Adrenal gland (tissue), 12 donors: ENCODE results near the gene RGS12. TPM values are rescaled to one million over a fixed set of nuclear protein-coding genes. Genes with fewer than 3 reads are reported as not detected.

Source experiments
- DNase-seq, 7 donors: peaks; one replicate each; pipeline ENCODE4 v3.0.0-alpha.2; 2019 to 2020
- H3K27ac ChIP-seq, 5 donors: fragments of 200-600 bp; sonication (generic) in 4 of 5; 1 replicate in 3 of 5; 2 replicates in 2 of 5; pipeline versions ENCODE4 v1.5.1 to v1.8.0; 2016 to 2020; ENCODE audit warnings: mild to moderate bottlenecking in 1 of 5
- H3K27me3 ChIP-seq: fragments of 200-600 bp; 2 replicates; pipeline ENCODE4 v1.8.0; 2021
- H3K36me3 ChIP-seq, 2 donors: fragments of 200-600 bp; replicated peaks in 1 of 2; 1 replicate in 1 of 2; 2 replicates in 1 of 2; pipeline versions ENCODE4 v1.5.1 to v1.8.0; 2018 to 2022
- H3K4me1 ChIP-seq, 2 donors: fragments of 200-600 bp; replicated peaks in 1 of 2; 1 replicate in 1 of 2; 2 replicates in 1 of 2; pipeline versions ENCODE4 v1.5.1 to v1.8.0; 2018 to 2021
- H3K4me3 ChIP-seq, 4 donors: fragments of 200-600 bp; sonication (generic) in 3 of 4; one replicate each; pipeline ENCODE4 v1.5.1; 2016 to 2018
- H3K9me3 ChIP-seq, 3 donors: fragments of 200-600 bp; sonication (generic) in 1 of 3; replicated peaks in 1 of 3; 1 replicate in 2 of 3; 2 replicates in 1 of 3; pipeline versions ENCODE4 v1.5.1 to v1.8.0; 2016 to 2021
- CTCF ChIP-seq, 6 experiments: fragments of 450-650 bp in 4 of 6; fragments of 200-600 bp in 2 of 6; sonication (generic) in 1 of 6; IDR thresholded peaks; 1 replicate in 5 of 6; 2 replicates in 1 of 6; pipeline versions ENCODE4 v1.5.1 to v1.8.0; 2016 to 2021; ENCODE audit warnings: antibody characterized with exemption in 6 of 6, mild to moderate bottlenecking in 2 of 6, moderate library complexity in 1 of 6
- POLR2A ChIP-seq, 2 donors: fragments of 450-650 bp; IDR thresholded peaks; one replicate each; pipeline ENCODE4 v1.6.1; 2017; ENCODE audit warnings: antibody characterized with exemption in 2 of 2, mild to moderate bottlenecking in 2 of 2, moderate library complexity in 1 of 2
- WGBS, 4 donors: extraction: QIAGEN DNeasy Blood & Tissue Kit in 2 of 4; methylation state at CpG; one replicate each; pipeline versions ENCODE4 v1.1.5 to v1.1.7; 2013 to 2017; 5-methylcytosine and 5-hydroxymethylcytosine counted together
- intact Hi-C, 2 donors: fragments of 100-400 bp; cut with DNase I; formaldehyde crosslinking; loops; one replicate each; pipeline versions ENCODE4 v1.14.1 to v1.15.0; 2022 to 2023
- polyA plus RNA-seq, 3 donors: library from polyadenylated mRNA; stranded (reverse); fragments of 200-250 nt in 2 of 3; fragments of 350-450 nt in 1 of 3; fragmentation: Illumina TruSeq in 1 of 3; extraction: RNeasy Lipid Tissue Mini Kit (QIAGEN cat#74804) in 1 of 3; gene quantifications; one replicate each; pipeline ENCODE4 v1.2.3, GENCODE V29; 2013 to 2014
- total RNA-seq, 9 donors: library from RNA; depleted of rRNA in 4 of 9; stranded (reverse); fragments of >200 nt in 4 of 9; fragments of 120-200 nt in 1 of 9; fragmentation: NEBNext Ultra II Directional in 1 of 9; extraction: Animal tissue kit (Norgen Biotek cat#: 25700) in 1 of 9; gene quantifications; one replicate each; pipeline versions ENCODE4 v1.1.0 to v1.2.4, GENCODE V29; 2013 to 2023
- donor health status: healthy with polysubstance abuse.
- donor health status: Bipolar disorder and iron deficiency.
- donor health status: DM: yes; HTN: yes; CAD: no.
- donor health status: DM: no; HTN: no; CAD: no.
- donor health status: DM: no; HTN: no; CAD: no.
- donor health status: DM: yes; HTN: yes; CAD: no.

The RGS12 gene
- total and polyA plus RNA-seq, 12 donors, result 8.2 to 73.9 (median 21.9) TPM

- intact Hi-C loops, result no loop called here
- H3K4me3 ChIP-seq, result no peak overlapping the region
- H3K27me3 ChIP-seq, result no peaks in the 10 kb centered on the region
- WGBS, 4 donors, result 56 to 69% (median 64%) methylated on average over 9 to 38 of the region's 38 CpGs
- no peak for TF ChIP-seq POLR2A (IDR thresholded peaks at IDR 0.05)
- no peak for TF ChIP-seq CTCF (IDR thresholded peaks at IDR 0.05)
- no peaks in the 10 kb centered on the region for H3K36me3 ChIP-seq
- no peaks in the 10 kb centered on the region for H3K4me1 ChIP-seq
- H3K27ac ChIP-seq, result no peak overlapping the region
- peak in 4 of 7 donors; percentile 19 to 57 (median 41) for DNase-seq
- H3K9me3 ChIP-seq, result no peaks in the 10 kb centered on the region
Measured at GRCh38 chr4:3285558-3286334, 7.1 kb upstream of the RGS12 start.

DNA sequence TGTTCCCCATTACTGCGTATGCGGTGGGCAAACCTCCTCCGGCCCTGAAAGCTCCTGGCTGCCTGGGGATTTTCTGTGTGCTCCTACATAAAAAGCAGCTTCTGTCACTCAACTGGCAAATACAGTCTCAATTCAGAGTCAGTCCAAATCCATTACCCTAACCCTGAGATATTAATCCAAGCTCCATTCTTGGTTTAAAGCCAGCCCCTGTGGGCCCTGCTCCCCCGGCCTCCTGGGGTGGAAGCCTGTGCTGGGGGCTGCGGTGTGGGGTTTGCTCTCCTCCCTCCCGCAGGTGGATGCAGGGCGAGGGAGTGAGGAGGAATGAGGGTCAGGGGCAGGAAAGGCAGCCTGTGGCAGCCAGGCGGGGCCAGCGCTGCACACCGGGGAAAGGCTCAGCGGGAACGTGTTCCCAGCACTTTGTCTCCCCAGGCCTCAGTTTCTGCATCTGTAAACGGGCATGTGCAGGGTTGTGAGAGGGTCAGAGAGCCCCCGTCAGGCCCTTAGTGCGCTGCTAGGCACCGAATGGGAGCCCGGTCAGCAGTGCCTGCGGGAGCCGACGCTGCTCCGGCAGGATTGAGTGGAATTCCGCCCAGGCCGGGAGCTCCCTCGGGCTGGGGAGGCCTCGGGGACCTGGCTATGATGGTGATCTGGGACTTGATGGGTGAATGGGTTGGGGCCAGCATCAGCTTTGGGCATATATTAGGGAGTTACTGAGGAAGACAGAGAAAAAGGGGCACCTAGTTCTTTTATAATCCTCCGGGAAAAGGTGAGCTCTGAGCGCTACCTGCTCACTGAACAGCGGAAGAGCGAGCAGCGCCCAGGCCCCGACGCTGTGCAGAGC is 6.3 kb upstream of the RGS12 start:
- WGBS, 4 donors, result 70 to 77% (median 75%) methylated on average over 20 to 32 of the region's 32 CpGs
- no peaks in the 10 kb centered on the region for H3K36me3 ChIP-seq

DNA sequence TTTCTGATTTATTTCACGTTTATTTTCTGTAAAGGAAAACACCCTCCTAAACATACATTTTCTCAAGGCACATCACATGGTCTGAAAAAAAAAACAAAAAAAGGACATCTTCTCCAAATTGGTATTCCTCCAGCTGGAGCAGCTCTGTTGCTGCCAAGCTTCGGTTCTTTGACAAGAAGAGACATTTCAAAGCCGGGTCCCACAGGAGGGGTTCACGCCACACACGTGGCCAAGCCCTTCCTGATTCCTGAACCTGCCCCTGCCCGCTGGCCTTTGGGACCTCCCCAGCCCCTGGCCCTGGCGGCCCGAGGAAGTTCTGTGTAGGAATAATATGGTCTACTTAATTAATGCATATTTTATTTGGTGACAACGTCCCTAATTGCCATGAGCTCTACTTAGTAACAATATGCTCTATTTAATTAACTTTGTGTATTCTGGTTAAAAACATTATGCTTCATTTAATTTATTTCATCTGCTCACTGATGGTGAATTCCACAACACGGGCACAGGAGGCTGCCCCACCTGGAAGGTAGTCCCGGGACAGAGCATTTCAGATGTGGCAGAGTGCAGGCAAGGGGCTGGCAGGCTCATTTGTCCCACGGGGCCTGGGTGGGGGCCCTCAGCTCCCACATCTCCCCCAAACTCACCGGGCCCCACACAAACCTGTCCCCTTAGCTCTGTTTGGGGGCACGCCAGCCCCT is 5.4 kb upstream of the RGS12 start:
- H3K4me3 ChIP-seq, result no peak overlapping the region
- peak in 1 of 7 donors; percentile 42 for DNase-seq
- no peaks in the 10 kb centered on the region for H3K9me3 ChIP-seq
- no peaks in the 10 kb centered on the region for H3K36me3 ChIP-seq
- peaks cover 4 to 8% of the 10 kb centered on the region in 2 donors for H3K4me1 ChIP-seq
- TF ChIP-seq POLR2A (IDR thresholded peaks at IDR 0.05) (no peak), CTCF (IDR thresholded peaks at IDR 0.05) (no peak)
- 52 to 60% (median 58%) methylated on average over 14 of the region's 14 CpGs for WGBS, 4 donors
- no peaks in the 10 kb centered on the region for H3K27me3 ChIP-seq
- intact Hi-C loops, result no loop called here
- H3K27ac ChIP-seq, result no peak overlapping the region

More for the DNA sequence above, 6.3 kb upstream of the RGS12 start:
- H3K9me3 ChIP-seq, result no peaks in the 10 kb centered on the region
- peaks cover 2 to 7% of the 10 kb centered on the region in 2 donors for H3K4me1 ChIP-seq
- H3K27me3 ChIP-seq, result no peaks in the 10 kb centered on the region
- no peak overlapping the region for H3K27ac ChIP-seq
- intact Hi-C loops, result no loop called here
- no peak overlapping the region for H3K4me3 ChIP-seq
- peak in 3 of 7 donors; percentile 13 to 43 (median 13) for DNase-seq
- TF ChIP-seq POLR2A (IDR thresholded peaks at IDR 0.05) (no peak), CTCF (IDR thresholded peaks at IDR 0.05) (no peak)
